ENCODE data around the gene LEPROT.

- TF ChIP-seq POLR2AphosphoS5 (IDR thresholded peaks at IDR 0.05; ENCODE audit: low read depth) = no peak
- no peak for TF ChIP-seq CTCF (conservative IDR thresholded peaks at IDR 0.05; ENCODE audit: low read depth in 2 of 2)
- no peak for TF ChIP-seq REST (IDR thresholded peaks at IDR 0.05; ENCODE audit: unreplicated experiment)
- no peak for TF ChIP-seq EZH2 (IDR thresholded peaks at IDR 0.05; ENCODE audit: low read depth, unreplicated experiment)
- no peak for TF ChIP-seq STAT1 (IDR thresholded peaks at IDR 0.05; ENCODE audit: unreplicated experiment)
- TF ChIP-seq CREB1 (CRISPR knock-in tag; IDR thresholded peaks at IDR 0.05; ENCODE audit: low read depth) = no peak
- TF ChIP-seq EZH2phosphoT487 (IDR thresholded peaks at IDR 0.05; ENCODE audit: unreplicated experiment) = no peak
- no peak for TF ChIP-seq ETS1 (IDR thresholded peaks at IDR 0.05)
- TF ChIP-seq ZNF331 (CRISPR knock-in tag; IDR thresholded peaks at IDR 0.05; ENCODE audit: low read depth) = no peak
- no peak for TF ChIP-seq ZNF114 (CRISPR knock-in tag; IDR thresholded peaks at IDR 0.05)
These were observed 2.1 kb downstream of the LEPROT start for GRCh38 chr1:65422241-65423203.
